Measurements from ENCODE around the gene CRYBA2. TPM values are rescaled to one million over a fixed set of nuclear protein-coding genes. Genes with fewer than 3 reads are reported as not detected.
A peak's percentile ranks its signal among the peaks of the same experiment; 100 is the strongest.

The CRYBA2 gene
- total and polyA plus RNA-seq, 9 of the 15 experiments (the other 6 are each of a cell fraction or from before 2014, with no cell fraction given): 0.11 to 1.8 (median 0.62) TPM; not detected in 5

DNA sequence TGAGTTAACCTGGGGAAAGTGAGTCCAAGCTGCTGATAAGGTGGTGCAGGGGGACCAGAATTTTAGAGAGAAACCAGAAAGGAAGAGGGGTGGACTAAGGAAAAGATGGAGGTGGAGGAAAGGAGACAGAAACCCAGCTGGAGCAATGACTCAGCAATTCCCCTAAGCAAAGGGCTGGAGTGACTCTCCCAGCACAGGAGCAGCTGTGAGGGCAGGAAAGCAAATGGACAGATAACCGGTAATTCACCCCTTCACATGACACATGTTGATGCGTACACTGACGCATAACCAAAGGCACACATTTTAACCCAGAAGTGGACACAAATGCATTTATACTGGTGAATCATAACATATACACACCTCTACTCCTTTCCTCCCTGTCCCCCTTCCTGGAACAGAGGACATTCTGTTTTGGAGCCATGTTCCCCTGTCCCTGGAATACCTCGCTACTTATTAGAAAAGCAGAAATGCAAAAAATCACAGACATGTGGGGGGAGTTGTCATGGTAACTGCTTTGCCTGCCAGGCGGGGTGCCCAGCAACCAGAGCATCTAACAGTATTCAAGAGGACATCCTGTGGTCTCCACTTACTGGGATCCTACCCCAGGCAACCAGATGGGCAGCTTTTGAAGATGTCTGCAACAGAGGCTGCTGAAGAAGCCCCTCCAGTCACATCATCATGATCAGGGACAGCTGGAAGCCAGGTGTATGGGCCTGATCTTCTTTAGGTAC is 29.0 kb downstream of the CRYBA2 start (continued):
- TF ChIP-seq HNRNPL (IDR thresholded peaks at IDR 0.05; ENCODE audit: low read depth, low read length): no peak
- no peak for TF ChIP-seq RFX7 (CRISPR knock-in tag; IDR thresholded peaks at IDR 0.05)
- no peak for TF ChIP-seq U2AF2 (optimal IDR thresholded peaks at IDR 0.05; ENCODE audit: low read depth, low read length)
- TF ChIP-seq ZNF121 (CRISPR knock-in tag; conservative IDR thresholded peaks at IDR 0.05): no peak
- TF ChIP-seq YY1 (IDR thresholded peaks at IDR 0.05; ENCODE audit: borderline replicate concordance in 1 of 3, control insufficient read depth in 1 of 3, extremely low read depth in 1 of 3, insufficient read depth in 3 of 3, insufficient read length in 1 of 3, insufficient replicate concordance in 2 of 3, low read depth in 1 of 3, low read length in 2 of 3): peak in 1 of 3 experiments; percentile 28
- no peak for TF ChIP-seq SREBF1 (IDR thresholded peaks at IDR 0.05; ENCODE audit: borderline replicate concordance, low read depth, low read length)
- no peak for TF ChIP-seq ZNF561 (CRISPR knock-in tag; conservative IDR thresholded peaks at IDR 0.05)
- no peak for TF ChIP-seq PTBP1 (IDR thresholded peaks at IDR 0.05; ENCODE audit: low read depth, low read length)
- TF ChIP-seq, protein P1, sequence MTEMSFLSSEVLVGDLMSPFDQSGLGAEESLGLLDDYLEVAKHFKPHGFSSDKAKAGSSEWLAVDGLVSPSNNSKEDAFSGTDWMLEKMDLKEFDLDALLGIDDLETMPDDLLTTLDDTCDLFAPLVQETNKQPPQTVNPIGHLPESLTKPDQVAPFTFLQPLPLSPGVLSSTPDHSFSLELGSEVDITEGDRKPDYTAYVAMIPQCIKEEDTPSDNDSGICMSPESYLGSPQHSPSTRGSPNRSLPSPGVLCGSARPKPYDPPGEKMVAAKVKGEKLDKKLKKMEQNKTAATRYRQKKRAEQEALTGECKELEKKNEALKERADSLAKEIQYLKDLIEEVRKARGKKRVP (CRISPR knock-in tag; IDR thresholded peaks at IDR 0.05): no peak
- TF ChIP-seq, protein P2, sequence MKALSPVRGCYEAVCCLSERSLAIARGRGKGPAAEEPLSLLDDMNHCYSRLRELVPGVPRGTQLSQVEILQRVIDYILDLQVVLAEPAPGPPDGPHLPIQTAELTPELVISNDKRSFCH (CRISPR knock-in tag; IDR thresholded peaks at IDR 0.05): no peak
- TF ChIP-seq, protein P2 (tag; IDR thresholded peaks at IDR 0.05): no peak
- TF ChIP-seq MYBL2 (IDR thresholded peaks at IDR 0.05; ENCODE audit: low read depth): no peak
- TF ChIP-seq MYBL2 (CRISPR knock-in tag; IDR thresholded peaks at IDR 0.05; ENCODE audit: borderline replicate concordance): no peak
- TF ChIP-seq TAL1 (IDR thresholded peaks at IDR 0.05): no peak
- no peak for TF ChIP-seq CC2D1A (IDR thresholded peaks at IDR 0.05)
- TF ChIP-seq, protein P3, sequence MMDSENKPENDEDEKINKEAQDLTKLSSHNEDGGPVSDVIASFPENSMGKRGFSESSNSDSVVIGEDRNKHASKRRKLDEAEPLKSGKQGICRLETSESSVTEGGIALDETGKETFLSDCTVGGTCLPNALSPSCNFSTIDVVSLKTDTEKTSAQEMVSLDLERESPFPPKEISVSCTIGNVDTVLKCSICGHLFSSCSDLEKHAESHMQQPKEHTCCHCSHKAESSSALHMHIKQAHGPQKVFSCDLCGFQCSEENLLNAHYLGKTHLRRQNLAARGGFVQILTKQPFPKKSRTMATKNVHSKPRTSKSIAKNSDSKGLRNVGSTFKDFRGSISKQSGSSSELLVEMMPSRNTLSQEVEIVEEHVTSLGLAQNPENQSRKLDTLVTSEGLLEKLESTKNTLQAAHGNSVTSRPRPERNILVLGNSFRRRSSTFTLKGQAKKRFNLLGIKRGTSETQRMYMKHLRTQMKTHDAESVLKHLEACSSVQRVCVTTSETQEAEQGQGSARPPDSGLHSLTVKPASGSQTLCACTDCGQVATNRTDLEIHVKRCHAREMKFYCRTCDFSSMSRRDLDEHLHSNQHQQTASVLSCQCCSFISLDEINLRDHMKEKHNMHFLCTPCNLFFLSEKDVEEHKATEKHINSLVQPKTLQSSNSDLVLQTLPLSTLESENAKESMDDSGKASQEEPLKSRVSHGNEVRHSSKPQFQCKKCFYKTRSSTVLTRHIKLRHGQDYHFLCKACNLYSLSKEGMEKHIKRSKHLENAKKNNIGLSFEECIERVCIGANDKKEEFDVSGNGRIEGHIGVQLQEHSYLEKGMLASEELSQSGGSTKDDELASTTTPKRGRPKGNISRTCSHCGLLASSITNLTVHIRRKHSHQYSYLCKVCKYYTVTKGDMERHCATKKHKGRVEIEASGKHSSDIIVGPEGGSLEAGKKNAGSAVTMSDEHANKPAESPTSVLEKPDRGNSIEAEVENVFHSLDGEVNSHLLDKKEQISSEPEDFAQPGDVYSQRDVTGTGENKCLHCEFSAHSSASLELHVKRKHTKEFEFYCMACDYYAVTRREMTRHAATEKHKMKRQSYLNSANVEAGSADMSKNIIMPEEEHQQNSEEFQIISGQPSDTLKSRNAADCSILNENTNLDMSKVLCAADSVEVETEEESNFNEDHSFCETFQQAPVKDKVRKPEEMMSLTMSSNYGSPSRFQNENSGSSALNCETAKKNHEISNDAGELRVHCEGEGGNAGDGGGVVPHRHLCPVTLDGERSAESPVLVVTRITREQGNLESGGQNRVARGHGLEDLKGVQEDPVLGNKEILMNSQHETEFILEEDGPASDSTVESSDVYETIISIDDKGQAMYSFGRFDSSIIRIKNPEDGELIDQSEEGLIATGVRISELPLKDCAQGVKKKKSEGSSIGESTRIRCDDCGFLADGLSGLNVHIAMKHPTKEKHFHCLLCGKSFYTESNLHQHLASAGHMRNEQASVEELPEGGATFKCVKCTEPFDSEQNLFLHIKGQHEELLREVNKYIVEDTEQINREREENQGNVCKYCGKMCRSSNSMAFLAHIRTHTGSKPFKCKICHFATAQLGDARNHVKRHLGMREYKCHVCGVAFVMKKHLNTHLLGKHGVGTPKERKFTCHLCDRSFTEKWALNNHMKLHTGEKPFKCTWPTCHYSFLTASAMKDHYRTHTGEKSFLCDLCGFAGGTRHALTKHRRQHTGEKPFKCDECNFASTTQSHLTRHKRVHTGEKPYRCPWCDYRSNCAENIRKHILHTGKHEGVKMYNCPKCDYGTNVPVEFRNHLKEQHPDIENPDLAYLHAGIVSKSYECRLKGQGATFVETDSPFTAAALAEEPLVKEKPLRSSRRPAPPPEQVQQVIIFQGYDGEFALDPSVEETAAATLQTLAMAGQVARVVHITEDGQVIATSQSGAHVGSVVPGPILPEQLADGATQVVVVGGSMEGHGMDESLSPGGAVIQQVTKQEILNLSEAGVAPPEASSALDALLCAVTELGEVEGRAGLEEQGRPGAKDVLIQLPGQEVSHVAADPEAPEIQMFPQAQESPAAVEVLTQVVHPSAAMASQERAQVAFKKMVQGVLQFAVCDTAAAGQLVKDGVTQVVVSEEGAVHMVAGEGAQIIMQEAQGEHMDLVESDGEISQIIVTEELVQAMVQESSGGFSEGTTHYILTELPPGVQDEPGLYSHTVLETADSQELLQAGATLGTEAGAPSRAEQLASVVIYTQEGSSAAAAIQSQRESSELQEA (IDR thresholded peaks at IDR 0.05; ENCODE audit: low read depth): no peak
- TF ChIP-seq ZNF184 (CRISPR knock-in tag; IDR thresholded peaks at IDR 0.05): no peak
- TF ChIP-seq CREM (IDR thresholded peaks at IDR 0.05; ENCODE audit: low read depth): peak; percentile 33; the same call in 1 of the 2 replicates
- no peak for TF ChIP-seq KAT2B (IDR thresholded peaks at IDR 0.05; ENCODE audit: low read depth, low read length)

All from K562 (cell line).